GM12878 (cell line): ENCODE data around the gene CELF2. TPM values are rescaled to one million over a fixed set of nuclear protein-coding genes. Genes with fewer than 3 reads are reported as not detected.
A peak's percentile ranks its signal among the peaks of the same experiment; 100 is the strongest.

ENCODE experiments used
- ATAC-seq: fragments of 200-7000 bp; cut with Tn5 transposase; 3 replicates; pipeline ENCODE4 v1.9.1; 2020; ENCODE audit warnings: mild to moderate bottlenecking, moderate library complexity
- BruUV-seq: library from RNA; stranded (reverse); fragments of 400-500 nt; replicated peaks from 2 replicates; lab custom pipeline; 2021; lab: Mats Ljungman, UMichigan
- CTCF ChIA-PET: fragments of 300-600 bp; sonication (Branson Sonifier 250); formaldehyde crosslinking; extraction: SDS; loops from one replicate; lab custom pipeline; 2021; ENCODE audit warnings: inconsistent platforms; lab: Yijun Ruan, JAX
- POLR2A ChIA-PET: fragments of 350-600 bp; formaldehyde crosslinking; extraction: SDS; loops from one replicate; lab custom pipeline; 2021; ENCODE audit warnings: inconsistent platforms; lab: Charles Lee
- RAD21 ChIA-PET: fragments of 300-600 bp; sonication (Branson Sonifier 250); formaldehyde crosslinking; loops from one replicate; lab custom pipeline; 2023; ENCODE audit warnings: antibody characterized with exemption; ENCODE audit not compliant: unreplicated experiment; lab: Charles Lee
- SMC1A ChIA-PET: fragments of 300-600 bp; sonication (Branson Sonifier 250); formaldehyde crosslinking; loops from one replicate; lab custom pipeline; 2023; ENCODE audit not compliant: unreplicated experiment, uncharacterized antibody; lab: Charles Lee
- DNase-seq: peaks from one replicate; pipeline ENCODE4 v3.0.0-alpha.2; 2011; ENCODE audit warnings: low read depth, low spot score
- FAIRE-seq: peaks from 3 replicates; lab custom pipeline; 2011; peaks lifted over from hg19 to GRCh38; lab: Jason Lieb, UNC
- H2AFZ ChIP-seq: 2 replicates; pipeline ENCODE4 v1.6.0; 2011; ENCODE audit warnings: low read depth, low read length, control low read depth; ENCODE audit not compliant: control insufficient read depth
- H3K27ac ChIP-seq: 2 replicates; pipeline ENCODE4 v1.5.1; 2011; ENCODE audit warnings: control low read depth; ENCODE audit not compliant: control insufficient read depth, insufficient read depth
- H3K27me3 ChIP-seq, 2 experiments: replicated peaks in 1 of 2; 2 replicates each; pipeline versions ENCODE4 v1.6.0 to v1.6.1; 2011; ENCODE audit warnings: low read length in 1 of 2; ENCODE audit not compliant: control insufficient read depth in 2 of 2, insufficient read depth in 2 of 2
- H3K36me3 ChIP-seq, 2 experiments: 2 replicates each; pipeline ENCODE4 v1.5.1; 2011; ENCODE audit warnings: low read length in 1 of 2; ENCODE audit not compliant: control insufficient read depth in 2 of 2, insufficient read depth in 2 of 2
- H3K4me1 ChIP-seq: 2 replicates; pipeline ENCODE4 v1.6.1; 2011; ENCODE audit warnings: mild to moderate bottlenecking, low read length, moderate library complexity, mixed read lengths; ENCODE audit not compliant: control insufficient read depth, insufficient read depth
- H3K4me2 ChIP-seq: 2 replicates; pipeline ENCODE4 v1.6.0; 2011; ENCODE audit warnings: control low read depth; ENCODE audit not compliant: control insufficient read depth, insufficient read depth
- H3K4me3 ChIP-seq: fragments of 200-600 bp; sonication (generic); 2 replicates; pipeline ENCODE4 v1.5.1; 2016
- H3K79me2 ChIP-seq: 2 replicates; pipeline ENCODE4 v1.6.0; 2011; ENCODE audit warnings: low read length; ENCODE audit not compliant: control insufficient read depth, insufficient read depth
- H3K9ac ChIP-seq: 2 replicates; pipeline ENCODE4 v1.8.0; 2011; ENCODE audit warnings: low read length, control low read depth, mixed read lengths; ENCODE audit not compliant: control insufficient read depth, insufficient read depth
- H3K9me3 ChIP-seq: replicated peaks from 3 replicates; pipeline ENCODE4 v1.5.1; 2011; ENCODE audit warnings: mild to moderate bottlenecking, low read length; ENCODE audit not compliant: control insufficient read depth, insufficient read depth
- H4K20me1 ChIP-seq: 2 replicates; pipeline ENCODE4 v1.6.0; 2011; ENCODE audit not compliant: control insufficient read depth, insufficient read depth
- BHLHE40 ChIP-seq, 2 experiments: fragments of 450-650 bp in 1 of 2; IDR thresholded peaks; 2 replicates each; pipeline ENCODE4 v1.6.1; 2011 to 2017; ENCODE audit warnings: low read depth in 2 of 2, borderline replicate concordance in 1 of 2, improper control_type of control experiment in 1 of 2, low read length in 1 of 2, mild to moderate bottlenecking in 1 of 2
- FOS ChIP-seq: IDR thresholded peaks from 3 replicates; pipeline ENCODE4 v1.6.1; 2011; ENCODE audit warnings: borderline replicate concordance; ENCODE audit not compliant: insufficient read length; ENCODE audit errors: extremely low read depth
- KDM1A ChIP-seq: fragments of 200-600 bp; sonication (generic); IDR thresholded peaks from 2 replicates; pipeline ENCODE4 v1.6.1; 2016; ENCODE audit warnings: borderline replicate concordance
- NFYA ChIP-seq: IDR thresholded peaks from 2 replicates; pipeline ENCODE4 v1.6.1; 2011; ENCODE audit warnings: low read depth, mild to moderate bottlenecking, low read length, improper control_type of control experiment, borderline replicate concordance
- NR2C1 ChIP-seq: fragments of 450-650 bp; IDR thresholded peaks from 2 replicates; pipeline ENCODE4 v1.6.1; 2017; ENCODE audit warnings: antibody characterized with exemption, mild to moderate bottlenecking, moderate library complexity
- SMARCA5 ChIP-seq: fragments of 450-650 bp; IDR thresholded peaks from 2 replicates; pipeline ENCODE4 v1.6.1; 2017; ENCODE audit warnings: mild to moderate bottlenecking
- SREBF2 ChIP-seq: IDR thresholded peaks from 2 replicates; pipeline ENCODE4 v1.6.1; 2012; ENCODE audit warnings: mild to moderate bottlenecking, low read length
- TBL1XR1 ChIP-seq: IDR thresholded peaks from 2 replicates; pipeline ENCODE4 v1.6.1; 2012; ENCODE audit warnings: low read depth, low read length, improper control_type of control experiment
- YY1 ChIP-seq: IDR thresholded peaks from 2 replicates; pipeline ENCODE4 v1.6.1; 2011; ENCODE audit warnings: low read depth, mild to moderate bottlenecking, low read length
- WGBS: methylation state at CpG from one replicate; pipeline ENCODE4 v1.1.6; 2016; ENCODE audit warnings: low lambda C conversion rate; ENCODE audit not compliant: insufficient replicate concordance, insufficient coverage; ENCODE audit errors: missing lambda C conversion rate; 5-methylcytosine and 5-hydroxymethylcytosine counted together
- in situ Hi-C: fragments of 300-500 bp; cut with MboI; formaldehyde crosslinking; loops from 9 replicates; pipeline ENCODE4 v1.14.3; 2018; ENCODE audit warnings: mixed read lengths
- intact Hi-C: fragments of 100-400 bp; cut with micrococcal nuclease; formaldehyde crosslinking; loops from one replicate; pipeline ENCODE4 v1.14.2; 2022; ENCODE audit not compliant: unreplicated experiment
- polyA plus RNA-seq, 11 experiments: library from polyadenylated mRNA; depleted of rRNA in 4 of 11; unstranded in 6 of 11; stranded (reverse) in 5 of 11; fragments of >200 nt; fragmentation: Nextera tagmentation in 4 of 11; fragmentation: Illumina TruSeq in 1 of 11; extraction: Ambion mirVana in 4 of 11; extraction: Trizol in 1 of 11; gene quantifications; 1 replicate in 1 of 11; 2 replicates in 10 of 11; pipeline versions ENCODE4 v1.2.1 to v1.2.3, GENCODE V29; 2011 to 2016; ENCODE audit warnings: inconsistent platforms in 2 of 11, missing spikeins in 2 of 11, low read depth in 1 of 11
- total RNA-seq, 4 experiments: library from RNA; depleted of rRNA in 3 of 4; stranded (reverse); fragments of >200 nt in 3 of 4; fragmentation: Illumina TruSeq in 1 of 4; extraction: Trizol in 1 of 4; gene quantifications; 2 replicates each; pipeline versions ENCODE4 v1.2.1 to v1.2.3, GENCODE V29; 2013 to 2021
- TF ChIP-seq, protein P1 (sequence below): fragments of 450-650 bp; formaldehyde crosslinking; IDR thresholded peaks from 2 replicates; pipeline ENCODE4 v1.4.0; 2020; ENCODE audit warnings: mild to moderate bottlenecking, moderate library complexity
- TF ChIP-seq, protein P2 (sequence below): IDR thresholded peaks from 2 replicates; pipeline ENCODE4 v1.6.1; 2012; ENCODE audit warnings: low read depth, low read length, improper control_type of control experiment

CELF2 gene
- total and polyA plus RNA-seq, 10 of the 15 experiments (the other 5 are each of a cell fraction or from before 2014, with no cell fraction given), result 20.8 to 129 (median 86.3) TPM

DNA sequence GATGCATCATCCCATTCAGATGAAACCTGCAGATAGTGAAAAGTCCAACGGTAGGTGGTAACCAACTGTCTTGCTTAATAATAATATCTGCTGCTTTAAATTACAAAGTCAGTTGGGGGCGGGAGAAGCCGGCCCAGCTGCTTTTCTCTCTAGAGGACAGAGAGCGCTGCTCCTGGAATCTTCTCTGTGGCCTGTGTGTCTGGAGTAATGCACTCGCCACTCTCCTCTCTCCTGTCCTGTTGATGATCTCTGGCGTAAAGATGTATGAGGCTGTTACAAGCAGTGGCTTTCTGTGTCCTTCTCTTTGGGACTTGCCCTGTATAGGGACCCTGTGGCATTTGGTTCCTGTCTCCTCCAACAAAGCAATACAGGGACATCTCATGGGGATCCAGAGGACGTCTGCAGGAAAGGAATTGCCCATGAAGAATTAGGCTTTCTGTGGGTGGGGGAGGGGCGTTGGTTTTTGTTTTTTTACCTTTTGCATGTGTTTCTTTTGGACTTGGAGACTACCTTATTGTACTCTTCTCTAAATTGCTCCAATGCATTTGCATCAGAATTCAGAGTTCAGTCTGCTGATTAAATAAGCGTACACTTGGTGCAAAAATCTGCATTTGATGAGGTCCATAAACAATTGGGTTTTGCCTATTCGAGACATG is 231.6 kb downstream of the CELF2 start:
- RAD21 ChIA-PET, result interaction anchor here (15.0 kb wide), 1 partner anchor 73 kb away, joined by 212 read pairs; no protein-coding TSS in a partner anchor
- POLR2A ChIA-PET, result interaction anchor here (4.7 kb wide), 1 partner anchor 13 kb away, joined by 33 read pairs; no protein-coding TSS in a partner anchor
- no peak overlapping the region for H3K4me2 ChIP-seq
- SMC1A ChIA-PET, result interaction anchor here (0.6 to 15.6 kb wide), 6 partner anchors 10 to 78 kb away, joined by 3 to 417 read pairs (median 4); no protein-coding TSS in a partner anchor
- DNase-seq, result no peak
- H3K27me3 ChIP-seq, result no peaks in the 10 kb centered on the region
- peak overlapping the region; percentile 5; the same call in 1 of the 2 replicates for H3K27ac ChIP-seq
- CTCF ChIA-PET, result no interaction called here
- BruUV-seq, result no TSS peak
- peaks cover 72% of the 10 kb centered on the region for H3K79me2 ChIP-seq
- H4K20me1 ChIP-seq, result no peaks in the 10 kb centered on the region
- intact Hi-C loops (loop anchor here (5.0 kb wide), 1 partner anchor 142 kb away; no protein-coding TSS in a partner anchor), in situ Hi-C loops (no loop called here)
- no peak overlapping the region for H2AFZ ChIP-seq
- TF ChIP-seq SMARCA5 (no peak), NFYA (no peak), BHLHE40 (IDR thresholded peaks at IDR 0.05; ENCODE audit: borderline replicate concordance in 1 of 2, low read depth in 2 of 2, low read length in 1 of 2) (no peak)
- 83% methylated on average over 10 of the region's 10 CpGs for WGBS
- H3K9me3 ChIP-seq, result no peaks in the 10 kb centered on the region
- peaks cover 19 to 53% of the 10 kb centered on the region in 2 experiments for H3K36me3 ChIP-seq
- no peak for FAIRE-seq
- no peak for ATAC-seq
- no peak overlapping the region for H3K9ac ChIP-seq
- H3K4me1 ChIP-seq, result peaks cover 48% of the 10 kb centered on the region
- no peak overlapping the region for H3K4me3 ChIP-seq

DNA sequence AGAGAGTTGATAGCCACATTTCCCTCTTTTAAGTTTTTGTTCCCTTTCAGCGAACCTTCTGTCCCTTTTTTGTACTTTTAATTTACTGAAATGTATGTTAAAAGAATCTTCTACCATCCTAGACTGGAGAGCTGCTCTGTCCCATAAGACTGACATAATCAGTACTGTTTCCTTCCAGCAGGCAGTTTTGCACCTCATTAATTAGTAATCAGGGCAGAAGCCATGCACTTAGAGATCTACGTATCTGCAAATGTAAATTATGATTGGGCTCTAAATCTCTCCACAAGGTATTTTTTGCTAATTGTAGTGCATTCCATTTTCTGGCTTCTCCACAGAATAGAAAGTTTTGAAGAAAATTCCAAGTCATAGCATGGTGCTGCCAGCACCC is 232.1 kb downstream of the CELF2 start:
- no peak for ATAC-seq
- ChIA-PET RAD21 (interaction anchor here (0.9 kb wide), 1 partner anchor 20 kb away, joined by 3 read pairs; no protein-coding TSS in a partner anchor), SMC1A (interaction anchor here (1.4 to 1.7 kb wide), 2 partner anchors 9 to 13 kb away, joined by 3 to 4 read pairs; no protein-coding TSS in a partner anchor), CTCF (no interaction called here), POLR2A (no interaction called here)
- no peak overlapping the region for H3K9ac ChIP-seq
- H3K4me2 ChIP-seq, result no peak overlapping the region
- intact Hi-C loops (loop anchor here (5.0 kb wide), 1 partner anchor 143 kb away; no protein-coding TSS in a partner anchor), in situ Hi-C loops (loop anchor here (25.0 kb wide), 1 partner anchor 1638 kb away; no protein-coding TSS in a partner anchor)
- FAIRE-seq, result no peak
- peaks cover 21 to 58% of the 10 kb centered on the region in 2 experiments for H3K36me3 ChIP-seq
- H3K27me3 ChIP-seq, result no peaks in the 10 kb centered on the region
- H3K27ac ChIP-seq, result no peak overlapping the region
- peaks cover 68% of the 10 kb centered on the region for H3K79me2 ChIP-seq
- H3K4me1 ChIP-seq, result peaks cover 45% of the 10 kb centered on the region
- BruUV-seq, result no TSS peak
- H3K9me3 ChIP-seq, result no peaks in the 10 kb centered on the region
- WGBS, result 91% methylated on average over 2 of the region's 2 CpGs
- H3K4me3 ChIP-seq, result no peak overlapping the region
- no peak for DNase-seq
- H4K20me1 ChIP-seq, result no peaks in the 10 kb centered on the region
- no peak overlapping the region for H2AFZ ChIP-seq
- TF ChIP-seq TBL1XR1 (no peak), YY1 (no peak), KDM1A (no peak), NR2C1 (no peak), FOS (no peak), SREBF2 (no peak)
- TF ChIP-seq, protein P1, sequence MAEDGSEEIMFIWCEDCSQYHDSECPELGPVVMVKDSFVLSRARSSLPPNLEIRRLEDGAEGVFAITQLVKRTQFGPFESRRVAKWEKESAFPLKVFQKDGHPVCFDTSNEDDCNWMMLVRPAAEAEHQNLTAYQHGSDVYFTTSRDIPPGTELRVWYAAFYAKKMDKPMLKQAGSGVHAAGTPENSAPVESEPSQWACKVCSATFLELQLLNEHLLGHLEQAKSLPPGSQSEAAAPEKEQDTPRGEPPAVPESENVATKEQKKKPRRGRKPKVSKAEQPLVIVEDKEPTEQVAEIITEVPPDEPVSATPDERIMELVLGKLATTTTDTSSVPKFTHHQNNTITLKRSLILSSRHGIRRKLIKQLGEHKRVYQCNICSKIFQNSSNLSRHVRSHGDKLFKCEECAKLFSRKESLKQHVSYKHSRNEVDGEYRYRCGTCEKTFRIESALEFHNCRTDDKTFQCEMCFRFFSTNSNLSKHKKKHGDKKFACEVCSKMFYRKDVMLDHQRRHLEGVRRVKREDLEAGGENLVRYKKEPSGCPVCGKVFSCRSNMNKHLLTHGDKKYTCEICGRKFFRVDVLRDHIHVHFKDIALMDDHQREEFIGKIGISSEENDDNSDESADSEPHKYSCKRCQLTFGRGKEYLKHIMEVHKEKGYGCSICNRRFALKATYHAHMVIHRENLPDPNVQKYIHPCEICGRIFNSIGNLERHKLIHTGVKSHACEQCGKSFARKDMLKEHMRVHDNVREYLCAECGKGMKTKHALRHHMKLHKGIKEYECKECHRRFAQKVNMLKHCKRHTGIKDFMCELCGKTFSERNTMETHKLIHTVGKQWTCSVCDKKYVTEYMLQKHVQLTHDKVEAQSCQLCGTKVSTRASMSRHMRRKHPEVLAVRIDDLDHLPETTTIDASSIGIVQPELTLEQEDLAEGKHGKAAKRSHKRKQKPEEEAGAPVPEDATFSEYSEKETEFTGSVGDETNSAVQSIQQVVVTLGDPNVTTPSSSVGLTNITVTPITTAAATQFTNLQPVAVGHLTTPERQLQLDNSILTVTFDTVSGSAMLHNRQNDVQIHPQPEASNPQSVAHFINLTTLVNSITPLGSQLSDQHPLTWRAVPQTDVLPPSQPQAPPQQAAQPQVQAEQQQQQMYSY (CRISPR knock-in tag), result no peak
- TF ChIP-seq, protein P2, sequence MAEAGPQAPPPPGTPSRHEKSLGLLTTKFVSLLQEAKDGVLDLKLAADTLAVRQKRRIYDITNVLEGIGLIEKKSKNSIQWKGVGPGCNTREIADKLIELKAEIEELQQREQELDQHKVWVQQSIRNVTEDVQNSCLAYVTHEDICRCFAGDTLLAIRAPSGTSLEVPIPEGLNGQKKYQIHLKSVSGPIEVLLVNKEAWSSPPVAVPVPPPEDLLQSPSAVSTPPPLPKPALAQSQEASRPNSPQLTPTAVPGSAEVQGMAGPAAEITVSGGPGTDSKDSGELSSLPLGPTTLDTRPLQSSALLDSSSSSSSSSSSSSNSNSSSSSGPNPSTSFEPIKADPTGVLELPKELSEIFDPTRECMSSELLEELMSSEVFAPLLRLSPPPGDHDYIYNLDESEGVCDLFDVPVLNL, result no peak
